GM12892 (cell line): ENCODE data around the gene AP1M2.
"Not testable (repeated sequence)": the region's sequence is repeated elsewhere in the genome, so short reads cannot be mapped to it uniquely, and the experiment has no call there.

Experiments used
- DNase-seq: peaks from one replicate; pipeline ENCODE4 v3.0.0; 2011; ENCODE audit not compliant: insufficient read length
- FAIRE-seq: peaks from 2 replicates; lab custom pipeline; 2011; peaks lifted over from hg19 to GRCh38; lab: Jason Lieb, UNC
- POLR2A ChIP-seq: IDR thresholded peaks from 2 replicates; pipeline ENCODE4 v1.6.1; 2011; ENCODE audit warnings: low read depth, low read length, control low read depth
- POLR2AphosphoS5 ChIP-seq: IDR thresholded peaks from 2 replicates; pipeline ENCODE4 v1.6.1; 2011; ENCODE audit warnings: low read depth, low read length, control low read depth
- TAF1 ChIP-seq: IDR thresholded peaks from 2 replicates; pipeline ENCODE4 v1.6.1; 2011; ENCODE audit warnings: low read depth, mild to moderate bottlenecking, control low read depth, low read length, borderline replicate concordance

AP1M2 gene

DNA sequence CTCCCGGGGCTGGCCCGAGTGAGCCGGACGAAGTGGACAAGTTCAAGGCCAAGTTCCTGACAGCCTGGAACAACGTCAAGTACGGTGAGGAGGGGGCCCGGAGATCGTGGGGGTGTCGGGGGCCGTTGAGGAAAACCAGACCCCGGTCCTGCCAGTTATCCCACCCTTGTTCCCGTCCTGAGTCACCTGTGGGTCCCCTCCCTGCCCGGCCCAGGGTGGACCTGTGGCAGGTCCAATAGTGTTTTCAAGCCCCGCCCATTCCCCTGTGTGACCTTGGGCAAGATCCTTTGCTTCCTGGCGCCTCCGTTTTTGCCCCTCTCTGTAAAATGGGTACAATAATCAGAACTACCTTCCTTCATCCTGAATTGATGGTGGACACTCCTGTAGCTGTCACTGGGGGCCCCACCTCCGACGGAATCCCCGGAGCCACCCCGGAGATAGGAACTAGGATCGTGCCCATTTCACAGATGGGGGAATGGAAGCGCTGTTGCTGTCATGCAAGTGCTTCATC lies 42.8 kb downstream of the AP1M2 start:
- no peak for TF ChIP-seq TAF1
- no peak for TF ChIP-seq POLR2AphosphoS5
- TF ChIP-seq POLR2A: no peak
- FAIRE-seq: peak; percentile 75
- no peak for DNase-seq

DNA sequence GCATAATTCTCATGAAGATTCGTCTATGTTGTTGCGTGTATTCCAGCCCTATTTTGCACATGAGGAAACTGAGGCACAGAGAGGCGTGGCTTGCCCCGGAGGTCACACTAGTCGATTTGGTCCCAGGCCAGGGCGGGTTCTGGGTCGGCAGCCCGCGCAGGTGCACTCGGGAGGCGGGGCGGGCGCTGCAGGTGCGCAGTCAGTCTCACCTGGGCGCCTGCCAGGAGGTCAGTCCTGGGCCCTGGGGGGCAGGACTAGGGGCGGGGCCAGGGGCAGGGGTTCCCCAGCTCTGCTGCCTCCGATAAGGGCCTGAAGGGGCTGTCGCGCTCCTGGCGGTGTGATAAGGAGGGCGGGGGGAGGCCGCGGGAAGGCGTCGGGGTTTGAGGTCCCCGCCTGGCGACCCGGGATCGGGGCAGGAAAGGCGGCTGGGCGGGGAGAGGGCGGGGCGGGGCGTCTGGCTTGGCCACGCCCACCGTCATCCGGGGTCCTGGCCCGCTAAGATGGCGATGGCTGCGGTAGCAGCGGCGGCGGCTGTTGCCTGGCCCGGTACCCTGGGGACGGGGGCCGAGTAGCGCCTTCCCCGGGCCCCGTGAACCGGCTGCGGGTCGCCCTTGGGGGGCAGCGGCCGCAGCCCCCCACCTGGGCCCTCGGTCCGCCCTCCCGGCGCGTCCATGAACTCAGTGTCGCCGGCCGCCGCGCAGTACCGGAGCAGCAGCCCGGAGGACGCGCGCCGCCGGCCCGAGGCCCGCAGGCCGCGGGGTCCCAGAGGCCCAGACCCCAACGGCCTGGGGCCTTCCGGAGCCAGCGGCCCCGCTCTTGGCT lies 43.5 kb downstream of the AP1M2 start, which contains the start of gene ATG4D:
TSS of gene ATG4D (plus strand) at position 485 of the 822 bp plus-strand sequence. CDS start at position 672, 187 bp downstream.
- DNase-seq (peak; percentile 98), FAIRE-seq (peak; percentile 89)
- TF ChIP-seq POLR2A (peak; percentile 86), TAF1 (peak; percentile 85), POLR2AphosphoS5 (0 out of 2 replicates have a peak, but pooled peaks have one; percentile 37)

DNA sequence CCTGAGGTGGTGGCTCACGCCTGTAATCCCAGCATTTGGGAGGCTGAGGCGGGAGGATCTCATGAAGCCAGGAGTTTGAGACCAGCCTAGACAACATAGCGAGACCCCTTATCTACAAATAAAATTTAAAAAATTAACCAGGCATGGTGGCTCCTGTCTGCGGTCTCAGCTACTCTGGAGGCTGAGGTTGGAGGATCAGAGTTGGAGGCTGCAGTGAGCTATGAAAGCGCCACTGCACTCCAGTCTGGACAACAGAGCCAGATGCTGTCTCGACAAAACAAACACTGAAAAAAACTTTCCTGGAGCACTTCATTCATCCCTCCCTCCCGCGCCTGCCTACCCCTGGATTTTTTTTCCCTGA lies 44.1 kb downstream of the AP1M2 start:
- TF ChIP-seq POLR2A (no peak), TAF1 (no peak), POLR2AphosphoS5 (no peak)
- DNase-seq (no peak), FAIRE-seq (no peak)

DNA sequence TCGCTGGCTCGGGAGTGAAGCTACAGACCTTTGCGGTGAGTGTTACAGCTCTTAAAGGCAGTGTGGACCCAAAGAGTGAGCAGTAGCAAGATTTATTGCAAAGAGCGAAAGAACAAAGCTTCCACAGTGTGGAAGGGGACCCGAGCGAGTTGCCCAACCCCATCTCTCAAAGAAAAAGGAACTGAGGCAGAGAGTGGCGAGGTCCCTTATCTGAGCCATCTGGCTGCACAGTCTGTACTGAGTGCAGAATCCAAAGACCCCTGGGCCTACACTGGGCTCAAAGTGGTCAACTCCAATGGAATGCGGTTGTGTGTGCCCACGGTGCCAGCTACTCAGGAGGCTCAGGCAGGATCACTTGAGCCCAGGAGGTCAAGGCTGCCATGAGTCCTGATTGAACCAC lies 48.1 kb downstream of the AP1M2 start:
- not testable (repeated sequence) for FAIRE-seq, DNase-seq

DNA sequence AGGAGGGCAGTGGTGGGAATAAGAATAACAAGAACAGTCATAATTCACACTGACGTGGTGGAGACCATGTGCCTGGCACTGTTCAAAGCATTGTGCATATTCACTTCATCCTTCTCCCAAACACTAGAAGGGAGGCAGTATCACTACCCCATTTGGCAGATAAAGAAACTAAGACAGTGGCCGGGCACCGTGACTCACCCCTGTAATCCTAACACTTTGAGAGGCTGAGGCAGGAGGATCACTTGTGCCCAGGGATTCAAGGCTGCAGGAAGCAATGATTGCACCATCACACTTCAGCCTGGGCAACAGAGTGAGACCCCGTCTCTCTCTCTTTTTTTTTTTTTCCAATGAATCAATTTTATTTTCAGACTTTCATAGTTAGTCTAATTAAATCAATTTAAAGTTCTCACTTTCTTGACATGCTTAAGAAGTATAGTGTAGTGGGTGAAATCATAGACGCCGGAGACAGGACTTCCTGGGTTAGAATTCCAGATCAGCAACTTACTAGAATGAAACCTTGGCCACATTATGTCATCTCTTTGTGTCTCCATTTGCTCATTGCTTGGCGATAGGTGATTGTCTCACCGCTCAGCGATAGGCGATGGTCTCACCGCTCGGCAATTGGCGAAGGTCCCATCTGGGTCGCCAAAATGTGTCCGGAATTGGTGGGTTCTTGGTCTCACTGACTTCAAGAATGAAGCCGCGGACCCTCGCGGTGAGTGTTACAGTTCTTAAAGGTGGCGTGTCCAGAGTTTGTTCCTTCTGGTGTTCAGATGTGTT lies 48.7 kb downstream of the AP1M2 start:
- FAIRE-seq (no peak), DNase-seq (no peak)
- TF ChIP-seq TAF1: no peak

DNA sequence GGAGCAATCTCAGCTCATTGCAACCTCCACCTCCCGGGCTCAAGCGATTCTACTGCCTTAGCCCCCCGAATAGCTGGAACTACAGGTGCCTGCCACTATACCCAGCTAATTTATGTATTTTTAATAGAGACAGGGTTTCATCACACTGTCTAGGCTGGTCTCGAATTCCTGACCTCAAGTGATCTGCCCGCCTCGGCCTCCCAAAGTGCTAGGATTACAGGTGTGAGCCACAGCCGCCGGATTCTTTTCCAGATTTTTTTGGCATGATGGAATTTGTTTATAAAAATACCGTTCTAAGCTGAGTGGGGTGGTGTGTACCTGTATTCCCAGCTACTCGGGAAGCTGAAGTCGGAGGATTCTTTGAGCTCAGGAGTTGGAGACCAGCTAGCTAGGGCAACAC lies 49.4 kb downstream of the AP1M2 start:
- TF ChIP-seq TAF1 (no peak), POLR2AphosphoS5 (no peak), POLR2A (no peak)
- FAIRE-seq (no peak), DNase-seq (no peak)

DNA sequence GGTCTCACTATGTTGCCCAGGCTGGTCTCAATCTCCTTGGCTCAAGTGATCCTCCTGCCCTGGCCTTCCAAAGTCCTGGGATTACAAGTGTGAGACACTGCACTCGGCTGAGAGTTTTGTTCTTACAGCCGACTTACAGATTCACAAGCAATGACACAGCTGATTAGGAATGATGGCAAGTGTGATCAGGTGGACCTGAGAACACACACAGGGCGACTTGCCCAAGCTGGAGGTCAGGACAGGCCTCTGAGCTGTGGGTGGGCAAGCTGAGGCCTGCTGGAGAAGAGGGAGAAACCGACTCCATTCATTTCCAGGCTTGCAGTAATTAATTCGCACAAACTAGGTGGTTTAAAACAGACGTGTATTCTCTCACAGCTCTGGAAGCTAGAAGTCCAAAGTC lies 51.5 kb downstream of the AP1M2 start:
- TF ChIP-seq TAF1 (no peak), POLR2AphosphoS5 (no peak), POLR2A (no peak)
- DNase-seq: no peak
- no peak for FAIRE-seq

DNA sequence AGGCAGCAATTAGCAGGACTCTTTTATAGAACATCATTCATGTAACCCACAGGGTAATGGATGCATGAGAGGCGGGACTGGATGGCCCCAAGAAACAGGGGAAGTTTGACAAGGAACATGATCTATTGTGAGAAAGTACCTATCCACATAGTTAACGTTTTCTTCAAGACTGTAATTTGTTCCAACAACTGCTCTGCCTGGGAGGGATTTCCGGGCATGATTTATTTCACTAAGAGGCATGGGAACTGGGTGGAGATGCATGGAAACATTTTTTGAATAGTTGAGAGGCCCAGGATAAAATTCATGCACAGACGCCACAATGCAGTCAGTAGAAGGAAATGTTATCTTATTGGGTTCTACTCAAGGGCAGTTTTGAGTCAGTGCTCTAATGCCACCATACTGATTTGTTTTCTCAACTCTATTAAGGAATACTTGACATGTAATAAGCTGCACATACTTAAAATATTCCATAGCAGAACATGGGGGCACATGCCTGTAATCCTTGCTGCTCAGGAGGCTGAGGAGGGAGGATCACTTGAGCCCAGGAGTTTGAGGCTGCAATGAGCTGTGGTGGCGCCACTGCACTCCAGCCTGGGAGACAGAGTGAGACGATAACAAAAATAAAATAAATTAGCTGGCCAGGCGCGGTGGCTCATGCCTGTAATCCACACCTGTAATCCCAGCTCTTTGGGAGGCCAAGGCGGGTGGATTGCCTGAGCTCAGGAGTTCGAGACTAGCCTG lies 53.3 kb downstream of the AP1M2 start:
- DNase-seq (no peak), FAIRE-seq (no peak)
- TF ChIP-seq POLR2AphosphoS5: no peak
- TF ChIP-seq TAF1: no peak
- no peak for TF ChIP-seq POLR2A

DNA sequence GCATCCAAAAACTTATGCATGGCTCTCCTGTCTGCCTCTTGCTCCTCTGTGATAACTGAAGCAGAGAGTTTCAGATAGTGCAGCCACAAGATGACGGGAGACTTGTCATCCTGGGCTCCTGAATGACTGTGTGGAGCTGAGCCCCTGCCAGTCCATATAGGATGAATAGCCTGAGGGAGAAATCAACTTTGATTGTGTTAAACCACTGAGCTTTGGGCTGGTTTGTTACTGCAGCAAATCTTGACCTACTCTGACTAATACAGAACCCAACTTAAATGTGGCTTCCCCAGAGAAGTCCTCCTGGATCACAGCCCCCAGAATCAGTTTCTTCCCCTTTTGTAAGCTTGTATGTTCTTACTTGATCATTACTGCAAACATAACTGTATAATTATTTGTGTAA lies 54.7 kb downstream of the AP1M2 start:
- DNase-seq: no peak
- TF ChIP-seq POLR2A: no peak
- TF ChIP-seq TAF1: no peak
- TF ChIP-seq POLR2AphosphoS5: no peak
- FAIRE-seq: no peak

DNA sequence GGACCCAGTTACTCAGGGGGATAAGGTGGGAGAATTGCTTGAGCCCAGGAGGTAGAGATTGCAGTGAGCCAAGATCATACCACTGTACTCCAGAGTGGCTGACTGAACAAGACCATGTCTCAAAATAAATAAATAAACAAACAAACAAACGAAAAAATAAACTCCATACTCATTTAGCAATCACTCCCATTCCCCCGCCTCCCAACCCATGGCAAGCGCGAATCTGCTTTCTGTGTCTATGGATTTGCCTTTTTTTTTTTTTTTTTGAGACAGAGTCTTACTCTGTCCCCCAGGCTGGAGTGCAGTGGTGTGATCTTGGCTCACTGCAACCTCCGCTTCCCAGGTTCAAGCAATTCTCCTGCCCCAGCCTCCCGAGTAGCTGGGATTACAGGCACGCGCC lies 60.2 kb downstream of the AP1M2 start:
- FAIRE-seq, DNase-seq: not testable (repeated sequence)

DNA sequence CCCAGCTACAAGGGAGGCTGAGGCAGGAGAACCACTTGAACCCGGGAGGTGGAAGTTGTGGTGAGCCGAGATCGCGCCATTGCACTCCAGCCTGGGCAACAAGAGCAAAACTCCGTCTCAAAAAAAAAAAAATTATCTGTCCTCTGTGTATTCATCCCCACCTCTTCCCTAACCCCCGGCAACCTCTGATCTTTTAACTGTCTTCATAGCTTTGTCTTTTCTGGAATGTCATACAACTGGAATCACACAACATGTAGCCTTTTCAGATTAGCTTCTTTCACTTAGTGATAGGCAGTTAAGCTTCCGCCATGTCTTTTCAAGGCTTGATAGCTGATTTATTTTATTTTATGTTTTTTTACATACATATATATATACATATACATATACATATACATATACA lies 61.5 kb downstream of the AP1M2 start:
- FAIRE-seq (no peak), DNase-seq (no peak)
- TF ChIP-seq POLR2A: no peak
- TF ChIP-seq POLR2AphosphoS5: no peak
- TF ChIP-seq TAF1: no peak

DNA sequence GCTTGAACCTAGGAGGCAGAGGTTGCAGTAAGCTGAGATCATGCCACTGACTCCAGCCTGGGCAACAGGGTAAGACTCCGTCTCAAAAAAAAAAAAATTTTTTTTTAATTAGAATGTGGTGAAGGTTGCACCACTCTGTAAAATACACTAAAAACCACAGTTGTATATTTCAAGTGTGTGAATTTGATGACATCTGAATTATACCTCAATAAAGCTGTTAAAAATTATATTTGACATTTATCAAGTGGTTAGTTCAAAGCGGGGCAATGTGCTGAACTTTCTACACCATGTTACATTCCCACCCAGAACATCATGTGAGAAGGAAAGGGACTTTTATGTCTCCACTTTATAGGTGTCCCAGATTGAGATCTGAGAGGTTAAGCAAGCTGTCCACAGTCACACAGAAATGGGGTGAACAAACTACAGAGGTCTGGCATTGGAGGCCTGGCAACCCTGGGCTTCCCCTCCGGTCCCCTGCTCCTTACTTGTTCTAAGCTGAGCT lies 63.9 kb downstream of the AP1M2 start:
- TF ChIP-seq TAF1 (no peak), POLR2A (no peak), POLR2AphosphoS5 (no peak)
- FAIRE-seq: no peak
- no peak for DNase-seq
